Measurements from ENCODE around the gene CCDC120.

The CCDC120 gene

GRCh38 chrX:49058794-49059193 is at the start of gene CCDC120:
TSS of gene CCDC120 (plus strand) at chrX:49058999. CDS start at chrX:49062042, 3,043 bp downstream.
- DNase-seq (ENCODE audit: low spot score in 2 of 2): no peak
- peaks cover 3% of the 10 kb centered on the region; the same call in 1 of the 2 replicates for H3K4me1 ChIP-seq
- H3K4me3 ChIP-seq: no peak within 1 kb of the TSS
- no peaks in the 10 kb centered on the region for H3K27me3 ChIP-seq (ENCODE audit: low read depth)
- H3K9me3 ChIP-seq: 0 out of 2 replicates have a peak, but pooled peaks cover 5% of the 10 kb centered on the region
- no peaks in the 10 kb centered on the region; the same call in 1 of the 2 replicates for H3K36me3 ChIP-seq (replicated peaks)
- in situ Hi-C loops (cut with MboI; ENCODE audit: low sequenced_read_pairs): no loop called here

- DNase-seq (ENCODE audit: low spot score in 2 of 2): no peak
- H3K4me3 ChIP-seq: no peak overlapping the region
- H3K4me1 ChIP-seq: no peaks in the 10 kb centered on the region
- no peaks in the 10 kb centered on the region; the same call in 1 of the 2 replicates for H3K36me3 ChIP-seq (replicated peaks)
- H3K27me3 ChIP-seq (ENCODE audit: low read depth): no peaks in the 10 kb centered on the region
- H3K9me3 ChIP-seq: no peaks in the 10 kb centered on the region
- in situ Hi-C loops (cut with MboI; ENCODE audit: low sequenced_read_pairs): no loop called here
Observed at GRCh38 chrX:49019050-49019449, 39.7 kb upstream of the CCDC120 start.

- no peak for DNase-seq (ENCODE audit: low spot score in 2 of 2)
- H3K4me1 ChIP-seq: no peaks in the 10 kb centered on the region
Observed at GRCh38 chrX:49019599-49020249, 39.1 kb upstream of the CCDC120 start.

GRCh38 chrX:49029876-49030275 is 28.9 kb upstream of the CCDC120 start:
- in situ Hi-C loops (cut with MboI; ENCODE audit: low sequenced_read_pairs): no loop called here
- Histone ChIP-seq H3K9me3 (no peaks in the 10 kb centered on the region), H3K4me1 (no peaks in the 10 kb centered on the region), H3K27me3 (ENCODE audit: low read depth) (no peaks in the 10 kb centered on the region), H3K4me3 (no peak overlapping the region), H3K36me3 (replicated peaks) (peaks cover 59% of the 10 kb centered on the region)
- DNase-seq (ENCODE audit: low spot score in 2 of 2): no peak

More at GRCh38 chrX:49019599-49020249, 39.1 kb upstream of the CCDC120 start:
- in situ Hi-C loops (cut with MboI; ENCODE audit: low sequenced_read_pairs): no loop called here
- Histone ChIP-seq H3K4me3 (no peak overlapping the region), H3K36me3 (replicated peaks) (peaks cover 4% of the 10 kb centered on the region), H3K27me3 (ENCODE audit: low read depth) (no peaks in the 10 kb centered on the region), H3K9me3 (no peaks in the 10 kb centered on the region)

GRCh38 chrX:49030283-49030682 is 28.5 kb upstream of the CCDC120 start:
- no peak for DNase-seq (ENCODE audit: low spot score in 2 of 2)
- Histone ChIP-seq H3K9me3 (no peaks in the 10 kb centered on the region), H3K36me3 (replicated peaks) (peaks cover 60% of the 10 kb centered on the region), H3K4me3 (no peak overlapping the region), H3K4me1 (no peaks in the 10 kb centered on the region), H3K27me3 (ENCODE audit: low read depth) (no peaks in the 10 kb centered on the region)
- in situ Hi-C loops (cut with MboI; ENCODE audit: low sequenced_read_pairs): no loop called here

- H3K4me1 ChIP-seq: peaks cover 13% of the 10 kb centered on the region
- no peaks in the 10 kb centered on the region for H3K9me3 ChIP-seq
- in situ Hi-C loops (cut with MboI; ENCODE audit: low sequenced_read_pairs): no loop called here
- no peak for DNase-seq (ENCODE audit: low spot score in 2 of 2)
- H3K27me3 ChIP-seq (ENCODE audit: low read depth): no peaks in the 10 kb centered on the region
- peaks cover 61% of the 10 kb centered on the region for H3K36me3 ChIP-seq (replicated peaks)
- H3K4me3 ChIP-seq: no peak overlapping the region
Observed at GRCh38 chrX:49037883-49038475, 20.8 kb upstream of the CCDC120 start.

GRCh38 chrX:49039598-49040375 is 19.0 kb upstream of the CCDC120 start:
- H3K4me3 ChIP-seq: peak overlapping the region; percentile 69

GRCh38 chrX:49040376-49040955 is 18.3 kb upstream of the CCDC120 start:
- H3K4me1 ChIP-seq: peaks cover 13% of the 10 kb centered on the region
- peak; percentile 56 to 61 for DNase-seq (ENCODE audit: low spot score in 2 of 2)
- H3K27me3 ChIP-seq (ENCODE audit: low read depth): no peaks in the 10 kb centered on the region
- no peaks in the 10 kb centered on the region for H3K9me3 ChIP-seq
- H3K4me3 ChIP-seq: peak overlapping the region; percentile 69
- in situ Hi-C loops (cut with MboI; ENCODE audit: low sequenced_read_pairs): no loop called here
- H3K36me3 ChIP-seq (replicated peaks): peaks cover 40% of the 10 kb centered on the region

More at GRCh38 chrX:49039598-49040375, 19.0 kb upstream of the CCDC120 start:
- Histone ChIP-seq H3K27me3 (ENCODE audit: low read depth) (no peaks in the 10 kb centered on the region), H3K9me3 (no peaks in the 10 kb centered on the region), H3K36me3 (replicated peaks) (peaks cover 43% of the 10 kb centered on the region), H3K4me1 (peaks cover 13% of the 10 kb centered on the region)
- peak; percentile 95 to 96 for DNase-seq (ENCODE audit: low spot score in 2 of 2)
- in situ Hi-C loops (cut with MboI; ENCODE audit: low sequenced_read_pairs): no loop called here

- Histone ChIP-seq H3K4me1 (peaks cover 13% of the 10 kb centered on the region), H3K4me3 (peak overlapping the region; percentile 69), H3K9me3 (no peaks in the 10 kb centered on the region), H3K36me3 (replicated peaks) (peaks cover 27% of the 10 kb centered on the region), H3K27me3 (ENCODE audit: low read depth) (no peaks in the 10 kb centered on the region)
- in situ Hi-C loops (cut with MboI; ENCODE audit: low sequenced_read_pairs): no loop called here
- peak; percentile 36 to 62 for DNase-seq (ENCODE audit: low spot score in 2 of 2)
Observed at GRCh38 chrX:49041744-49042580, 16.8 kb upstream of the CCDC120 start.

GRCh38 chrX:49042581-49043219 is 16.1 kb upstream of the CCDC120 start:
- Histone ChIP-seq H3K4me3 (peak overlapping the region; percentile 69), H3K9me3 (no peaks in the 10 kb centered on the region), H3K4me1 (peaks cover 13% of the 10 kb centered on the region), H3K36me3 (replicated peaks) (peaks cover 20% of the 10 kb centered on the region), H3K27me3 (ENCODE audit: low read depth) (no peaks in the 10 kb centered on the region)
- in situ Hi-C loops (cut with MboI; ENCODE audit: low sequenced_read_pairs): no loop called here
- DNase-seq (ENCODE audit: low spot score in 2 of 2): no peak

- Histone ChIP-seq H3K27me3 (ENCODE audit: low read depth) (no peaks in the 10 kb centered on the region), H3K9me3 (no peaks in the 10 kb centered on the region), H3K4me1 (peaks cover 13% of the 10 kb centered on the region), H3K4me3 (peak within 1 kb of the TSS; percentile 69), H3K36me3 (replicated peaks) (peaks cover 13% of the 10 kb centered on the region)
- in situ Hi-C loops (cut with MboI; ENCODE audit: low sequenced_read_pairs): no loop called here
- peak; percentile 99 to 100 for DNase-seq (ENCODE audit: low spot score in 2 of 2)
Observed at GRCh38 chrX:49043220-49043986, 15.4 kb upstream of the CCDC120 start, which contains the start of gene TFE3. TSS of gene TFE3 (minus strand) at chrX:49043357. CDS start at chrX:49043226, 131 bp downstream.

GRCh38 chrX:49043987-49044281 is 14.9 kb upstream of the CCDC120 start:
- no peaks in the 10 kb centered on the region for H3K27me3 ChIP-seq (ENCODE audit: low read depth)
- in situ Hi-C loops (cut with MboI; ENCODE audit: low sequenced_read_pairs): no loop called here
- peaks cover 13% of the 10 kb centered on the region for H3K4me1 ChIP-seq
- DNase-seq (ENCODE audit: low spot score in 2 of 2): no peak
- peak overlapping the region; percentile 21 for H3K4me3 ChIP-seq
- H3K9me3 ChIP-seq: no peaks in the 10 kb centered on the region
- H3K36me3 ChIP-seq (replicated peaks): peaks cover 8% of the 10 kb centered on the region

Measured in HAP-1 (cell line).